K562 (cell line): Measurements from ENCODE around the gene CIP2A. TPM values are rescaled to one million over a fixed set of nuclear protein-coding genes. Genes with fewer than 3 reads are reported as not detected.

Source experiments
- CBX5 ChIP-seq: IDR thresholded peaks from 2 replicates; pipeline ENCODE4 v1.6.1; 2014; ENCODE audit warnings: low read depth, borderline replicate concordance
- DMBX1 ChIP-seq: fragments of 250-450 bp; sonication (Bioruptor Pico); IDR thresholded peaks from 2 replicates; pipeline ENCODE4 v1.8.0; 2022; ENCODE audit warnings: inconsistent platforms, mild to moderate bottlenecking, moderate library complexity, borderline replicate concordance
- E2F1 ChIP-seq: sonication (generic); formaldehyde crosslinking; IDR thresholded peaks from 2 replicates; pipeline ENCODE4 v1.8.1; 2023; ENCODE audit warnings: mild to moderate bottlenecking, missing genetic modification reagents, moderate library complexity
- KDM5B ChIP-seq: fragments of 200-600 bp; sonication (generic); IDR thresholded peaks from 2 replicates; pipeline ENCODE4 v1.6.1; 2012; ENCODE audit warnings: low read depth, mild to moderate bottlenecking, moderate library complexity, low read length, control low read depth, inconsistent platforms; ENCODE audit not compliant: insufficient replicate concordance
- MTF1 ChIP-seq: fragments of 250-450 bp; sonication (Bioruptor Pico); IDR thresholded peaks from 2 replicates; pipeline ENCODE4 v1.9.0; 2021; ENCODE audit warnings: moderate library complexity, mild to moderate bottlenecking, inconsistent platforms, borderline replicate concordance
- NR1H2 ChIP-seq: sonication (generic); formaldehyde crosslinking; IDR thresholded peaks from 2 replicates; pipeline ENCODE4 v1.4.0; 2020; ENCODE audit warnings: mild to moderate bottlenecking, missing genetic modification reagents
- PBX2 ChIP-seq, 2 experiments: IDR thresholded peaks in 1 of 2; conservative IDR thresholded peaks in 1 of 2; 2 replicates each; pipeline ENCODE4 v1.6.1; 2016; ENCODE audit warnings: low read depth in 2 of 2, mild to moderate bottlenecking in 1 of 2, missing compliant biosample characterization in 1 of 2, missing genetic modification characterization in 1 of 2, moderate library complexity in 1 of 2
- TSC22D4 ChIP-seq: fragments of 450-650 bp; IDR thresholded peaks from 2 replicates; pipeline ENCODE4 v1.6.1; 2016; ENCODE audit warnings: missing genetic modification characterization, missing biosample characterization, control low read depth
- U2AF1 ChIP-seq: fragments of 200-400 bp; formaldehyde crosslinking; optimal IDR thresholded peaks from 2 replicates; pipeline ENCODE3; 2017; ENCODE audit warnings: mild to moderate bottlenecking, low read depth, low read length, moderate library complexity
- ZNF23 ChIP-seq: fragments of 250-450 bp; sonication (Bioruptor Pico); IDR thresholded peaks from 2 replicates; pipeline ENCODE4 v1.4.0; 2020; ENCODE audit warnings: mild to moderate bottlenecking
- ZNF561 ChIP-seq: fragments of 450-650 bp; formaldehyde crosslinking; conservative IDR thresholded peaks from 2 replicates; pipeline ENCODE4 v1.4.0; 2020; ENCODE audit warnings: mild to moderate bottlenecking, moderate library complexity
- ZNF592 ChIP-seq: fragments of 450-650 bp; IDR thresholded peaks from 2 replicates; pipeline ENCODE4 v1.6.1; 2017; ENCODE audit warnings: antibody characterized with exemption, mild to moderate bottlenecking
- polyA plus RNA-seq, 8 experiments: library from polyadenylated mRNA; depleted of rRNA in 4 of 8; stranded (reverse) in 5 of 8; unstranded in 3 of 8; fragments of >200 nt; fragmentation: Nextera tagmentation in 2 of 8; fragmentation: Illumina TruSeq in 1 of 8; extraction: Ambion mirVana in 2 of 8; extraction: Trizol in 1 of 8; gene quantifications; 2 replicates each; pipeline versions ENCODE4 v1.2.1 to v1.2.3, GENCODE V29; 2011 to 2014; ENCODE audit warnings: inconsistent platforms in 1 of 8, missing spikeins in 1 of 8
- total RNA-seq, 7 experiments: library from RNA; depleted of rRNA in 6 of 7; stranded (reverse); fragments of >200 nt in 6 of 7; fragmentation: Illumina TruSeq in 2 of 7; extraction: Trizol in 2 of 7; gene quantifications; 2 replicates each; pipeline versions ENCODE4 v1.2.1 to v1.2.3, GENCODE V29; 2011 to 2021; ENCODE audit warnings: low replicate concordance in 1 of 7
- TF ChIP-seq, protein P1 (sequence below): fragments of 250-450 bp; sonication (Bioruptor Pico); IDR thresholded peaks from 2 replicates; pipeline ENCODE4 v1.5.0; 2020; ENCODE audit warnings: mild to moderate bottlenecking, borderline replicate concordance
- TF ChIP-seq, protein P2 (sequence below): fragments of 250-450 bp; sonication (Bioruptor Pico); IDR thresholded peaks from 2 replicates; pipeline ENCODE4 v1.8.0; 2021; ENCODE audit warnings: borderline replicate concordance, mild to moderate bottlenecking, moderate library complexity; ENCODE audit not compliant: poor library complexity, severe bottlenecking

The CIP2A gene
- total and polyA plus RNA-seq, 9 of the 15 experiments (the other 6 are each of a cell fraction or from before 2014, with no cell fraction given) = 10.5 to 41.7 (median 31.5) TPM

GRCh38 chr3:108589081-108589997, at the start of gene CIP2A, which contains the start of gene DZIP3 (continued):
- TF ChIP-seq, protein P1, sequence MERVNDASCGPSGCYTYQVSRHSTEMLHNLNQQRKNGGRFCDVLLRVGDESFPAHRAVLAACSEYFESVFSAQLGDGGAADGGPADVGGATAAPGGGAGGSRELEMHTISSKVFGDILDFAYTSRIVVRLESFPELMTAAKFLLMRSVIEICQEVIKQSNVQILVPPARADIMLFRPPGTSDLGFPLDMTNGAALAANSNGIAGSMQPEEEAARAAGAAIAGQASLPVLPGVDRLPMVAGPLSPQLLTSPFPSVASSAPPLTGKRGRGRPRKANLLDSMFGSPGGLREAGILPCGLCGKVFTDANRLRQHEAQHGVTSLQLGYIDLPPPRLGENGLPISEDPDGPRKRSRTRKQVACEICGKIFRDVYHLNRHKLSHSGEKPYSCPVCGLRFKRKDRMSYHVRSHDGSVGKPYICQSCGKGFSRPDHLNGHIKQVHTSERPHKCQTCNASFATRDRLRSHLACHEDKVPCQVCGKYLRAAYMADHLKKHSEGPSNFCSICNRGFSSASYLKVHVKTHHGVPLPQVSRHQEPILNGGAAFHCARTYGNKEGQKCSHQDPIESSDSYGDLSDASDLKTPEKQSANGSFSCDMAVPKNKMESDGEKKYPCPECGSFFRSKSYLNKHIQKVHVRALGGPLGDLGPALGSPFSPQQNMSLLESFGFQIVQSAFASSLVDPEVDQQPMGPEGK (CRISPR knock-in tag) = no peak
- TF ChIP-seq U2AF1 (no peak), ZNF592 (no peak), TSC22D4 (tag) (no peak), ZNF561 (no peak), NR1H2 (CRISPR knock-in tag) (no peak), KDM5B (peak; percentile 88), CBX5 (no peak), PBX2 (CRISPR knock-in tag; IDR thresholded peaks at IDR 0.05; ENCODE audit: low read depth) (no peak), PBX2 (tag; conservative IDR thresholded peaks at IDR 0.05; ENCODE audit: low read depth) (peak; percentile 46), E2F1 (CRISPR knock-in tag) (no peak), ZNF23 (CRISPR knock-in tag) (no peak), DMBX1 (CRISPR knock-in tag) (no peak), MTF1 (CRISPR knock-in tag) (no peak)
- TF ChIP-seq, protein P2, sequence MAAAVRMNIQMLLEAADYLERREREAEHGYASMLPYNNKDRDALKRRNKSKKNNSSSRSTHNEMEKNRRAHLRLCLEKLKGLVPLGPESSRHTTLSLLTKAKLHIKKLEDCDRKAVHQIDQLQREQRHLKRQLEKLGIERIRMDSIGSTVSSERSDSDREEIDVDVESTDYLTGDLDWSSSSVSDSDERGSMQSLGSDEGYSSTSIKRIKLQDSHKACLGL (CRISPR knock-in tag) = peak; percentile 58
